BJ (cell line): ENCODE results near the gene H2AZ1. TPM values are rescaled to one million over a fixed set of nuclear protein-coding genes. Genes with fewer than 3 reads are reported as not detected.

Experiments used
- CTCF ChIA-PET: fragments of 350-600 bp; formaldehyde crosslinking; extraction: SDS; loops from one replicate; lab custom pipeline; 2021; ENCODE audit warnings: antibody characterized with exemption, inconsistent platforms; lab: Yijun Ruan, JAX
- POLR2A ChIA-PET: fragments of 300-600 bp; sonication (Branson Sonifier 250); formaldehyde crosslinking; extraction: SDS; loops from one replicate; lab custom pipeline; 2021; ENCODE audit warnings: antibody characterized with exemption; lab: Charles Lee
- DNase-seq: peaks from one replicate; pipeline ENCODE4 v3.0.0-alpha.2; 2011; ENCODE audit warnings: low read depth
- H3K27me3 ChIP-seq: 2 replicates; pipeline ENCODE4 v1.6.0; 2011; ENCODE audit warnings: low read length; ENCODE audit not compliant: control insufficient read depth, insufficient read depth
- H3K36me3 ChIP-seq: 2 replicates; pipeline ENCODE4 v1.5.1; 2011; ENCODE audit warnings: low read length; ENCODE audit not compliant: control insufficient read depth, insufficient read depth
- H3K4me3 ChIP-seq: 2 replicates; pipeline ENCODE4 v1.5.1; 2011; ENCODE audit warnings: low read depth, mild to moderate bottlenecking, control low read depth, low read length
- CTCF ChIP-seq: IDR thresholded peaks from 2 replicates; pipeline ENCODE4 v1.5.1; 2011; ENCODE audit warnings: low read depth, mild to moderate bottlenecking, control low read depth, inconsistent platforms, low read length, moderate library complexity; ENCODE audit not compliant: insufficient read depth
- polyA plus RNA-seq: library from polyadenylated mRNA; depleted of rRNA; stranded (reverse); fragments of >200 nt; gene quantifications from 2 replicates; pipeline ENCODE4 v1.2.3, GENCODE V29; 2011

The H2AZ1 gene
- polyA plus RNA-seq, 1 experiment, result 335 TPM

- CTCF ChIA-PET, result interaction anchor here (0.7 to 1.4 kb wide), 2 partner anchors 22 to 143 kb away, joined by 3 to 5 read pairs; no protein-coding TSS in a partner anchor
- DNase-seq, result no peak
- POLR2A ChIA-PET, result no interaction called here
- Histone ChIP-seq H3K4me3 (peak within 1 kb of the TSS; percentile 93), H3K27me3 (no peaks in the 10 kb centered on the region), H3K36me3 (peaks cover 2% of the 10 kb centered on the region)
- no peak for TF ChIP-seq CTCF
Measured at GRCh38 chr4:99946356-99947189, 3.5 kb downstream of the H2AZ1 start, which contains the start of gene DNAJB14. TSS of gene DNAJB14 (minus strand) at chr4:99946618. CDS start at chr4:99946571, 47 bp downstream.

GRCh38 chr4:99945718-99946355 is 4.2 kb downstream of the H2AZ1 start:
- ChIA-PET POLR2A (no interaction called here), CTCF (no interaction called here)
- TF ChIP-seq CTCF, result 0 out of 2 replicates have a peak, but pooled peaks have one; percentile 7
- DNase-seq, result no peak
- Histone ChIP-seq H3K4me3 (peak overlapping the region; percentile 93), H3K27me3 (no peaks in the 10 kb centered on the region), H3K36me3 (peaks cover 2% of the 10 kb centered on the region)

GRCh38 chr4:99943904-99944437 is 6.1 kb downstream of the H2AZ1 start:
- no peak for TF ChIP-seq CTCF
- no peak for DNase-seq
- ChIA-PET CTCF (no interaction called here), POLR2A (no interaction called here)
- H3K36me3 ChIP-seq, result peaks cover 2% of the 10 kb centered on the region
- H3K27me3 ChIP-seq, result no peaks in the 10 kb centered on the region
- H3K4me3 ChIP-seq, result no peak overlapping the region

GRCh38 chr4:99938243-99938753 is 11.8 kb downstream of the H2AZ1 start:
- ChIA-PET CTCF (no interaction called here), POLR2A (interaction anchor here (0.7 kb wide), 1 partner anchor 12 kb away, joined by 18 read pairs; no protein-coding TSS in a partner anchor)

More at GRCh38 chr4:99938243-99938753, 11.8 kb downstream of the H2AZ1 start:
- Histone ChIP-seq H3K36me3 (no peaks in the 10 kb centered on the region), H3K27me3 (no peaks in the 10 kb centered on the region), H3K4me3 (no peak overlapping the region)
- no peak for TF ChIP-seq CTCF
- no peak for DNase-seq
